Mammary epithelial cell (primary cell): ENCODE data around the gene RALB.

ENCODE experiments used
- CTCF ChIP-seq, 2 donors: IDR thresholded peaks in 1 of 2; conservative IDR thresholded peaks in 1 of 2; 2 replicates each; pipeline ENCODE4 v1.5.1; 2011 to 2012; ENCODE audit warnings: inconsistent platforms in 2 of 2, low read length in 2 of 2, mild to moderate bottlenecking in 2 of 2, control low read depth in 1 of 2, low read depth in 1 of 2; ENCODE audit not compliant: insufficient read depth in 1 of 2; ENCODE audit errors: extremely low read depth in 1 of 2
- EZH2 ChIP-seq: IDR thresholded peaks from 2 replicates; pipeline ENCODE4 v1.6.1; 2012; ENCODE audit warnings: low read length, inconsistent platforms, borderline replicate concordance

- TF ChIP-seq CTCF (conservative IDR thresholded peaks at IDR 0.05 in 1 of 2, IDR thresholded peaks at IDR 0.05 in 1 of 2; ENCODE audit: extremely low read depth in 1 of 2, insufficient read depth in 1 of 2, low read depth in 1 of 2, low read length in 2 of 2) = no peak
- no peak for TF ChIP-seq EZH2
These were observed 81.4 kb downstream of the RALB start for GRCh38 chr2:120334068-120334467.
